ENCODE measurements around the gene FBXW5. TPM values are rescaled to one million over a fixed set of nuclear protein-coding genes. Genes with fewer than 3 reads are reported as not detected.

FBXW5 gene
- total RNA-seq, 1 experiment from 2014 or later, result 62.2 TPM

DNA sequence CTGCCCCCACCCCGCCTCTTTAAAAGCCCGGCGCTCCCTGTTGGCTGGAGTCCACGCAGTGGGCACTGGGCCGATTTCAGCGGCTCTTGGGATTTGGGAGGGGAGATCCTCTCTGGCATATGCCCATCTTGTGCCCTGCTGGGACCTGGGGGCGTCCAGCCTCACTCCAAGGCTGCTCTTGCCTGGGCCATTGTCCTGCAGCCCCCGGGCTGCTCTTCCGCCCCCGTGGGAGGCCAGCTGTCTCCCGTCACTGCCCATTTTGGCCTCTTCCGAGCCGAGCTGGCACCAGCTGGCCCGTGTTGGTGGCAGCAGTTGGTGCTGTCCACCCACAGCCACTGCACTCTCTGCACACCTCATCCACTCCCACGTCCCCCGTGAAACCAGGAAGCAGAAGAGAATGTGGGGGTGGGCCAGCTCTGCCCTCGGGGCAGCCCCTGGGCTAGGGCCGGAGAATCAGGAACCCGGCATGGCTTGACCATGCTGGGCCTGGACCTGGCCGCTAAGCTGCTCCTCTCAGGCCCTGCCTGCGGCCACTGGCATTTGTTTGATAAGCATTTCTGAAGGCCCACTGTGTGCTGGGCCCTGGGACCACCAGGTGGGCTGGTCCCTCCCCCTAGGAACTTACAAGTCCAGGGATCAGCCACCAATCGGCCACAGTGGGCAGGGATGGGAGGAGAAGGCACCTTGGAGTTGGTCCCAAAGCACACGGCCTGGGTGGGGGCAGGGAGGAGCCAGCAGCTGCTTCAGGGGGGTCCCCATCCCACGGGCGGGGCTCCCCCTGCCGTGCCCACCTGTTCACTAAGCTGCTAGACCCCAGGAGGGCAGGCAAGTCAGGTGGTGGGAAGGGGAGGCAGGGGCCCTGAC, 2.7 kb upstream of the FBXW5 start:
- peaks cover 10 to 18% of the 10 kb centered on the region in 2 experiments for H3K4me1 Mint-ChIP-seq
- no peaks in the 10 kb centered on the region for H3K4me1 ChIP-seq (ENCODE audit: insufficient read depth, low read length)
- H2BK12ac ChIP-seq (ENCODE audit: insufficient read length, low read depth, low read length), result no peak overlapping the region
- no CpG with 5 or more reads among the region's 26 CpGs for WGBS (ENCODE audit: extremely low coverage, insufficient read length, low lambda C conversion rate)
- no peak overlapping the region for H2BK120ac ChIP-seq (ENCODE audit: low read depth, low read length, poor library complexity, severe bottlenecking)
- no peak overlapping the region for H3K27ac ChIP-seq (ENCODE audit: insufficient read length, low read depth, low read length)
- peaks cover 0 to 8% (median 6%) of the 10 kb centered on the region in 3 experiments; a peak in 4 of 7 replicates for H3K36me3 Mint-ChIP-seq (ENCODE audit: insufficient read depth in 1 of 3, low read depth in 3 of 3)
- no peak overlapping the region for H4K8ac ChIP-seq (replicated peaks; ENCODE audit: insufficient read length, low read depth, low read length)
- H3K23me2 ChIP-seq (ENCODE audit: insufficient read length, low read depth, low read length, poor library complexity, severe bottlenecking), result peaks cover 8% of the 10 kb centered on the region
- no peak overlapping the region for H3K18ac ChIP-seq (ENCODE audit: insufficient read length, low read depth, low read length)
- no peak overlapping the region for H2AK5ac ChIP-seq (ENCODE audit: insufficient read length, low read length)
- no peaks in the 10 kb centered on the region for H3K9me3 ChIP-seq (ENCODE audit: control insufficient read depth, low read depth, low read length)
- H3T11ph ChIP-seq (ENCODE audit: low read length), result no peak overlapping the region
- H3K4ac ChIP-seq (ENCODE audit: low read depth, low read length), result no peak overlapping the region
- no peak overlapping the region for H4K91ac ChIP-seq (ENCODE audit: insufficient read length, low read depth, low read length)
- H3K23ac ChIP-seq (ENCODE audit: insufficient read length, low read depth, low read length), result no peak overlapping the region
- H2BK20ac ChIP-seq (ENCODE audit: low read depth, low read length, poor library complexity, severe bottlenecking), result no peak overlapping the region
- no peak overlapping the region for H3K14ac ChIP-seq (ENCODE audit: insufficient read depth, low read length)
- no peaks in the 10 kb centered on the region for H3K27me3 Mint-ChIP-seq (ENCODE audit: low read depth)
- no peak overlapping the region for H3K56ac ChIP-seq (ENCODE audit: insufficient read length, low read depth, low read length)
- no peak overlapping the region for H3K4me3 Mint-ChIP-seq
- TF ChIP-seq, protein P1, sequence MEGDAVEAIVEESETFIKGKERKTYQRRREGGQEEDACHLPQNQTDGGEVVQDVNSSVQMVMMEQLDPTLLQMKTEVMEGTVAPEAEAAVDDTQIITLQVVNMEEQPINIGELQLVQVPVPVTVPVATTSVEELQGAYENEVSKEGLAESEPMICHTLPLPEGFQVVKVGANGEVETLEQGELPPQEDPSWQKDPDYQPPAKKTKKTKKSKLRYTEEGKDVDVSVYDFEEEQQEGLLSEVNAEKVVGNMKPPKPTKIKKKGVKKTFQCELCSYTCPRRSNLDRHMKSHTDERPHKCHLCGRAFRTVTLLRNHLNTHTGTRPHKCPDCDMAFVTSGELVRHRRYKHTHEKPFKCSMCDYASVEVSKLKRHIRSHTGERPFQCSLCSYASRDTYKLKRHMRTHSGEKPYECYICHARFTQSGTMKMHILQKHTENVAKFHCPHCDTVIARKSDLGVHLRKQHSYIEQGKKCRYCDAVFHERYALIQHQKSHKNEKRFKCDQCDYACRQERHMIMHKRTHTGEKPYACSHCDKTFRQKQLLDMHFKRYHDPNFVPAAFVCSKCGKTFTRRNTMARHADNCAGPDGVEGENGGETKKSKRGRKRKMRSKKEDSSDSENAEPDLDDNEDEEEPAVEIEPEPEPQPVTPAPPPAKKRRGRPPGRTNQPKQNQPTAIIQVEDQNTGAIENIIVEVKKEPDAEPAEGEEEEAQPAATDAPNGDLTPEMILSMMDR (conservative IDR thresholded peaks at IDR 0.05), result no peak
- H3K27me3 ChIP-seq (ENCODE audit: insufficient read depth, low read length), result no peaks in the 10 kb centered on the region
- no peak overlapping the region for H4K5ac ChIP-seq (ENCODE audit: insufficient read length, low read depth, low read length)
- no peak overlapping the region for H2BK5ac ChIP-seq (ENCODE audit: insufficient read length, low read length)
- no peaks in the 10 kb centered on the region for H3K79me1 ChIP-seq (ENCODE audit: insufficient read depth, low read depth, low read length, poor library complexity, severe bottlenecking)
- H3K27ac Mint-ChIP-seq, result peak overlapping the region in 2 of 3 experiments; percentile 85 to 89; a peak in 3 of 7 replicates
- H3K4me2 ChIP-seq (ENCODE audit: insufficient read depth, insufficient read length, low read length), result no peak overlapping the region
- H2AFZ ChIP-seq (ENCODE audit: low read length), result no peak overlapping the region
- no peak for DNase-seq
- H3K9ac ChIP-seq (ENCODE audit: extremely low read depth, insufficient read length, low read length), result no peak overlapping the region
- H3K79me2 ChIP-seq (ENCODE audit: insufficient read depth, low read length), result no peaks in the 10 kb centered on the region
- H3K9me3 Mint-ChIP-seq, result no peaks in the 10 kb centered on the region
- H2BK15ac ChIP-seq (ENCODE audit: low read depth, low read length), result no peak overlapping the region
- no peaks in the 10 kb centered on the region for H4K20me1 ChIP-seq (ENCODE audit: control insufficient read depth, insufficient read depth, insufficient read length)
